ENCODE data around the gene EYA2. TPM values are rescaled to one million over a fixed set of nuclear protein-coding genes. Genes with fewer than 3 reads are reported as not detected.

EYA2 gene
- polyA plus RNA-seq, 2 donors = 21.5 to 23.6 TPM

DNA sequence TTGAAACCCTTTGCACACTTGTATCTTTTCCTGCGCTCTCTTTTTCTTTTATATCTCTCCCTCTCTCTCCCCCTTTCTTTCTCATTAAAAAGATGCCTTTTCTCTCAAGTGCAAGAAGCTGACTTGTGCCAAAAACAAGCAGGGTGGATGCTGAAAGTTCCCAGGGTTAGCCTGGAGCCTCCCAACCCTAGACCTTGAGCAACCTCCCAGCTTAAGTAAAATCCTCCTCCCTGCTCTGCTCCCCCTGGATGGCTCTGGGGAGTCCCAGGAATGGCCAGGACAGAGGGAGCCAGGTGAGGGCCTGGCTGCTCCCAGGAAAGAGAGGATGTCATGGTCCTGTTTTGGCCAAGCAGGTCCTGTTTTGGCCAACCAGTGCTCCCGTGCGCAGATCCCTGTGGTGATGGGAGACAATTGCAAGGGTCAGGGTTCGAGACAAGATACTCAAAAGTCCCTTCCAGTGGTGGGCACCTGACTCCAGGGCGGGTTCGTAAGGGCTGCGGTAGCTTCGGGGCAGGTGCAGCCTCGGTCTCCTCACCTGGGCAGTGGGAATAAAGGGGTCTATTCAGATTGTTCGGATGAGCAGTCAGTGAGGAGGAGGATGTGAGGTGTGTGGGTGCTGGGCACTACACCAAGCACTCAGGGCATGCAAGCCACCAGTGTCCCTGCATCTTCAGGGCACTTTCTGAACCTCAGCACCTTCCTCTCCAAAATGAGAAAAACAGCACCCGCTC lies 49.4 kb downstream of the EYA2 start:
- Histone ChIP-seq H3K27me3 (ENCODE audit: control insufficient read depth in 1 of 2, insufficient read depth in 2 of 2, low read length in 2 of 2) (no peaks in the 10 kb centered on the region), H3K4me1 (ENCODE audit: control insufficient read depth in 2 of 2, insufficient read depth in 2 of 2, low read length in 1 of 2) (peaks cover 0 to 4% of the 10 kb centered on the region in 2 donors)
- 87 to 89% methylated on average over 11 of the region's 11 CpGs for WGBS, 2 donors

DNA sequence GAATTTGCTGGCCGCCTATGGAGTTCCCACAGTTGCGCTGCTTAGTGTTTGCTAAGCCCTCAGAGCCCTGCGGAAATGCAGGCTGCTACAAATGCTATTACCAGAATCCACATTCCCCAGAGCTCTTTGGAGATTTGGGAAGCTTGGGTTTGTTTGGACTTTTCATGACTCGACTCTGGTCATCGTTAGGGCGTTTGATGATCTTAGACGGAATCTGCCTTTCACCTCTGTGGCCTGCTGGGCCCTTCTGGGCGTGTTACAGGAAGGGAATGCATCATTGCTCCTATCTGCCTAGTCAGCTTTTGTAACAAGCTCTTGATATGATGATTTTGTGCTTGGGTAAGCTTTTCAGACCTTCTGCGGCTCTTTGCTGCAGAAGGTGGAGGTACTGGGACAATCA lies 50.8 kb downstream of the EYA2 start:
- Histone ChIP-seq H3K4me3 (ENCODE audit: low read depth in 1 of 2, low read length in 2 of 2) (no peak overlapping the region), H3K9me3 (ENCODE audit: control insufficient read depth in 2 of 2, insufficient read depth in 1 of 2, low read depth in 1 of 2, low read length in 1 of 2) (no peaks in the 10 kb centered on the region), H3K27me3 (ENCODE audit: control insufficient read depth in 1 of 2, insufficient read depth in 2 of 2, low read length in 2 of 2) (no peaks in the 10 kb centered on the region), H3K27ac (ENCODE audit: low read depth in 2 of 2, low read length in 1 of 2) (peak overlapping the region; percentile 64 to 82), H3K36me3 (ENCODE audit: control insufficient read depth in 2 of 2, insufficient read depth in 2 of 2, low read length in 1 of 2) (no peaks in the 10 kb centered on the region), H3K4me1 (ENCODE audit: control insufficient read depth in 2 of 2, insufficient read depth in 2 of 2, low read length in 1 of 2) (peaks cover 0 to 10% of the 10 kb centered on the region in 2 donors)
- 57 to 66% methylated on average over 9 of the region's 9 CpGs for WGBS, 2 donors

More for the DNA sequence above, 49.4 kb downstream of the EYA2 start:
- H3K4me3 ChIP-seq (ENCODE audit: low read depth in 1 of 2, low read length in 2 of 2) = no peak overlapping the region
- H3K9me3 ChIP-seq (ENCODE audit: control insufficient read depth in 2 of 2, insufficient read depth in 1 of 2, low read depth in 1 of 2, low read length in 1 of 2) = no peaks in the 10 kb centered on the region
- H3K27ac ChIP-seq (ENCODE audit: low read depth in 2 of 2, low read length in 1 of 2) = no peak overlapping the region
- H3K36me3 ChIP-seq (ENCODE audit: control insufficient read depth in 2 of 2, insufficient read depth in 2 of 2, low read length in 1 of 2) = no peaks in the 10 kb centered on the region

DNA sequence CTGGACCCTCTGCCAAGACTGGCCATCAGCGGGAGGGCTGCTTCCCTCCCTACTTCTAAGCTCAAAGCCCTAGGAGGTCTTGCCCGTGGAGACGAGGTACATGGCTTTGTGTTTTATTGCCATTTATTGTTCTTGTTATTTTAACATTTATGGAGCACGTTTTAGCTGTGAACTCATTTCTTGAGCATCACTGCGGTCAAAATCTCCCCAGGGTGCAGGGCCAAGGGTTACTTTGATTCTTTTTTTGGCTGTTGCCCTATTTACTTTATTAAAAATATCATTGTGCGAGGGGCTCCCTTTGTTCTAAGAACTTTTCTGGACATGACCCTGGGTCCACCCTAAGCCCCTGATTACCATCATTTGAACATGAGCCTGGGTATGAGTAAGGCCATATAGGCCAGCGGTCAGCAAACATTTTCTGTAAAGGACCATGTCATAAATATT lies 51.6 kb downstream of the EYA2 start:
- H3K9me3 ChIP-seq (ENCODE audit: control insufficient read depth in 2 of 2, insufficient read depth in 1 of 2, low read depth in 1 of 2, low read length in 1 of 2) = no peaks in the 10 kb centered on the region
- no peaks in the 10 kb centered on the region for H3K36me3 ChIP-seq (ENCODE audit: control insufficient read depth in 2 of 2, insufficient read depth in 2 of 2, low read length in 1 of 2)
- WGBS, 2 donors = 77 to 79% methylated on average over 7 of the region's 7 CpGs
- H3K27ac ChIP-seq (ENCODE audit: low read depth in 2 of 2, low read length in 1 of 2) = peak overlapping the region; percentile 64 to 82
- peaks cover 0 to 15% of the 10 kb centered on the region in 2 donors for H3K4me1 ChIP-seq (ENCODE audit: control insufficient read depth in 2 of 2, insufficient read depth in 2 of 2, low read length in 1 of 2)
- H3K27me3 ChIP-seq (ENCODE audit: control insufficient read depth in 1 of 2, insufficient read depth in 2 of 2, low read length in 2 of 2) = no peaks in the 10 kb centered on the region
- no peak overlapping the region for H3K4me3 ChIP-seq (ENCODE audit: low read depth in 1 of 2, low read length in 2 of 2)

DNA sequence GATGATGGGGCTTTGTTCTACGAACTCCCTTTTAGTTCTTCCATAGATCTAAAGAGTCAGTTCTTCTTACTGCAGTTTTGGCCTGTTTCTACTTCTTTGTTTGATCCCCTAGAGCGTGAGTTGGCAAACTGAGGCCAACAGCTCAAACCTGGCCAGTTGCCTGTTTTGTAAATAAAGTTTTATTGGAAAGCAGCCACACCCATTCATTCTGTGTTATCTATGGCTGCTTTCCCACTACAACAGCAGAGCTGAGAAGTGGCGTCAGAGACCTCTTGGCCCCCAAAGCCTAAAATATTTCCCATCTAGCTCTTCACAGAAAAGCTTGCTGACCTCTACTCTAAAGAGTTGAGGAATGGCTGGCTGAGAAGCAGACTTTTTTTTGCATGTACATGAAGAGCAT lies 52.2 kb downstream of the EYA2 start:
- 50 to 57% methylated on average over 3 of the region's 3 CpGs for WGBS, 2 donors
- Histone ChIP-seq H3K27me3 (ENCODE audit: control insufficient read depth in 1 of 2, insufficient read depth in 2 of 2, low read length in 2 of 2) (no peaks in the 10 kb centered on the region), H3K27ac (ENCODE audit: low read depth in 2 of 2, low read length in 1 of 2) (no peak overlapping the region), H3K4me3 (ENCODE audit: low read depth in 1 of 2, low read length in 2 of 2) (no peak overlapping the region), H3K4me1 (ENCODE audit: control insufficient read depth in 2 of 2, insufficient read depth in 2 of 2, low read length in 1 of 2) (peaks cover 0 to 15% of the 10 kb centered on the region in 2 donors), H3K36me3 (ENCODE audit: control insufficient read depth in 2 of 2, insufficient read depth in 2 of 2, low read length in 1 of 2) (no peaks in the 10 kb centered on the region), H3K9me3 (ENCODE audit: control insufficient read depth in 2 of 2, insufficient read depth in 1 of 2, low read depth in 1 of 2, low read length in 1 of 2) (no peaks in the 10 kb centered on the region)

DNA sequence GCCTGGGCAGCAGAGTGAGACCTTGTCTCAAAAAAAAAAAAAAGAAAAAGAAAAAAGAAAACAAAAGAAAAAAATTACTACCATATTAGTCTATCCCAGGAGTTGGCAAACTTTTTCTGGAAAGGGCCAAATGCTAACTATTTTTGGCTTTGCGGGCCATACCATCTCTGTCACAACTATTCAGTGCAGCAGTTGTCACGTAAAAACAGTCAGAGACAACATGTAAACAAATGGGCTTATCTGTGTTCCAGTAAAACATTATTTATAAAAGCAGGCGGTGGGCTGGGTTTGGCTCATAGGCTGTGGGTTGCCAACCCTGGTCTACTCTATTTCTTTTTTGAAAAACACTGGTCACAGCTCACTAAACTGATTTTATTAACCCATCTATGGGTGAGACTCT lies 53.4 kb downstream of the EYA2 start:
- no peaks in the 10 kb centered on the region for H3K36me3 ChIP-seq (ENCODE audit: control insufficient read depth in 2 of 2, insufficient read depth in 2 of 2, low read length in 1 of 2)
- H3K27me3 ChIP-seq (ENCODE audit: control insufficient read depth in 1 of 2, insufficient read depth in 2 of 2, low read length in 2 of 2) = no peaks in the 10 kb centered on the region
- H3K4me3 ChIP-seq (ENCODE audit: low read depth in 1 of 2, low read length in 2 of 2) = no peak overlapping the region
- no peaks in the 10 kb centered on the region for H3K9me3 ChIP-seq (ENCODE audit: control insufficient read depth in 2 of 2, insufficient read depth in 1 of 2, low read depth in 1 of 2, low read length in 1 of 2)
- 70 to 73% methylated on average over 3 of the region's 3 CpGs for WGBS, 2 donors
- H3K4me1 ChIP-seq (ENCODE audit: control insufficient read depth in 2 of 2, insufficient read depth in 2 of 2, low read length in 1 of 2) = peaks cover 0 to 17% of the 10 kb centered on the region in 2 donors
- H3K27ac ChIP-seq (ENCODE audit: low read depth in 2 of 2, low read length in 1 of 2) = no peak overlapping the region

DNA sequence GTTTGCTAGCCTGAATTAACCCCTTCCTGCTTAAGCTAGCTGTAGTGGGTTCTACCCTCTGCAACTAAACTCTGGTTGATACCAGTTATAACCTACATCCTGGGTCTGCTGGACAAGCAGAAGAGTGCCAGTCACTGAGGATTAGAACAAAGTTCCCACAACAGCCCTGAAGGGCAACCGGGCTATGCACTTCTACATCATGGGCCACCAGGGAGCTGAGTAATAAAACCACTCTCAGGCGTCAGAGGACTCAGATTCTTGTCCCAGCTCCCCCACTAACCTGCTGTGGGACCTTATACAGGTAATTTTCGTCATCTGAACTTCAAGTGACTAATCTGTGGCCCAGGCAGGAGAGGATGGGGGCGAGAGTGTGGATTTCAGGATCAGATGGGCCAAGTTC lies 56.8 kb downstream of the EYA2 start:
- H3K27ac ChIP-seq (ENCODE audit: low read depth in 2 of 2, low read length in 1 of 2) = no peak overlapping the region
- no peaks in the 10 kb centered on the region for H3K27me3 ChIP-seq (ENCODE audit: control insufficient read depth in 1 of 2, insufficient read depth in 2 of 2, low read length in 2 of 2)
- H3K9me3 ChIP-seq (ENCODE audit: control insufficient read depth in 2 of 2, insufficient read depth in 1 of 2, low read depth in 1 of 2, low read length in 1 of 2) = peaks cover 2% of the 10 kb centered on the region in 2 donors
- 40 to 42% methylated on average over 4 of the region's 4 CpGs for WGBS, 2 donors
- H3K4me1 ChIP-seq (ENCODE audit: control insufficient read depth in 2 of 2, insufficient read depth in 2 of 2, low read length in 1 of 2) = peaks cover 0 to 13% of the 10 kb centered on the region in 2 donors
- H3K4me3 ChIP-seq (ENCODE audit: low read depth in 1 of 2, low read length in 2 of 2) = no peak overlapping the region
- no peaks in the 10 kb centered on the region for H3K36me3 ChIP-seq (ENCODE audit: control insufficient read depth in 2 of 2, insufficient read depth in 2 of 2, low read length in 1 of 2)

DNA sequence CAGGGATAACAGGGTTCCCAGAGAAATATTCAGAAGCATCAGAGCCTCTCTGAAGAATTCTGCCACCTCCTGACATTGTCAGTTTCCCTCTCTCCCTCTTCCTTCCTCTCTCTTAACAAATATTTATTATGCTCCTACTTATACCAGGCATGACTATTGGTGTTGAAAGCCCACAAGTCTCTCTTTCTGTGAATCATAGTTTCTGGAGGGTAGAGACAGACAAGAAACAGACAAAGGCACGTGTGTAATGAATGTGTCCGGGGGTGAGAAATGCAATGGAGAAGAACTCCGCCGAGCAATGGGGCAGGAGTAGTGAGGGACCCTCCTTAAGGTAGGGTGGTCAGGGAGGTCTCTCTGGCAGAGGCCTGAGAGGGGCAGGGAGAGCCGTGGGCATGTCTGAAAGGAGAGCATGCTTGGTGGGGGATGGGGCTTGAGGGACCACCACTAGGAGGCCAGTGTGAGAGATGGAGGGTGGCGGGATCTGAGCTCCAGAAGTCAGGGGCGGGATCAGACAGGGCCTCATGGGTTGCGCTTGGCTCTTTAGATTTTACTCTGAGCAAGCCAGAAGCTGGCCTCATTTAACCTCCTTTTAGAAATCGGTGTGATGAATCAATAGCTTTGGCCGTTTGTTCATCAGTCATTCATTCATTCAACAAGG lies 57.3 kb downstream of the EYA2 start:
- WGBS, 2 donors = 72 to 75% methylated on average over 10 of the region's 10 CpGs
- Histone ChIP-seq H3K36me3 (ENCODE audit: control insufficient read depth in 2 of 2, insufficient read depth in 2 of 2, low read length in 1 of 2) (no peaks in the 10 kb centered on the region), H3K9me3 (ENCODE audit: control insufficient read depth in 2 of 2, insufficient read depth in 1 of 2, low read depth in 1 of 2, low read length in 1 of 2) (peaks cover 2 to 4% of the 10 kb centered on the region in 2 donors), H3K4me1 (ENCODE audit: control insufficient read depth in 2 of 2, insufficient read depth in 2 of 2, low read length in 1 of 2) (peaks cover 0 to 13% of the 10 kb centered on the region in 2 donors), H3K27ac (ENCODE audit: low read depth in 2 of 2, low read length in 1 of 2) (no peak overlapping the region), H3K27me3 (ENCODE audit: control insufficient read depth in 1 of 2, insufficient read depth in 2 of 2, low read length in 2 of 2) (no peaks in the 10 kb centered on the region), H3K4me3 (ENCODE audit: low read depth in 1 of 2, low read length in 2 of 2) (no peak overlapping the region)

DNA sequence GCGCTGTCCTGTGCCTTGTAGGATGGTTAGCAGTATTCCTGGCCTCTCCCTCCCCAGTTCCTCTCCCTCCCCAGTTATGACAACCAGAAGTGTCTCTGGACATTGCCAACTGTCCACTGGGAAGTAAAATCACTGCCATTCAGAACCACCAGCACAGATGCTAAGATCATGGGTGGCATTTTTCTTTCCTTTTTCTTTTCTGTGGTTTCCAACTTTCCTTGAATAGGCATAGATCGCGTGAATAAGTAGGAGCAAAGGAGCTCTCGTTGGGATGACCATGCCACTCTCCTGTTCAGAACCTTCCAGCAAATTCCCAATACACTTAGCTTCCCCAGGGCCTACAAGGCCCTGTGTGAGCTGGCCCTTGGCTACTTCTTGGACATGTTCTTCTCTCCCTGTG lies 59.0 kb downstream of the EYA2 start:
- peaks cover 0 to 14% of the 10 kb centered on the region in 2 donors for H3K4me1 ChIP-seq (ENCODE audit: control insufficient read depth in 2 of 2, insufficient read depth in 2 of 2, low read length in 1 of 2)
- peaks cover 2 to 4% of the 10 kb centered on the region in 2 donors for H3K9me3 ChIP-seq (ENCODE audit: control insufficient read depth in 2 of 2, insufficient read depth in 1 of 2, low read depth in 1 of 2, low read length in 1 of 2)
- 90 to 96% methylated on average over 4 of the region's 4 CpGs for WGBS, 2 donors
- H3K36me3 ChIP-seq (ENCODE audit: control insufficient read depth in 2 of 2, insufficient read depth in 2 of 2, low read length in 1 of 2) = no peaks in the 10 kb centered on the region
- H3K27ac ChIP-seq (ENCODE audit: low read depth in 2 of 2, low read length in 1 of 2) = no peak overlapping the region
- H3K27me3 ChIP-seq (ENCODE audit: control insufficient read depth in 1 of 2, insufficient read depth in 2 of 2, low read length in 2 of 2) = no peaks in the 10 kb centered on the region
- no peak overlapping the region for H3K4me3 ChIP-seq (ENCODE audit: low read depth in 1 of 2, low read length in 2 of 2)

DNA sequence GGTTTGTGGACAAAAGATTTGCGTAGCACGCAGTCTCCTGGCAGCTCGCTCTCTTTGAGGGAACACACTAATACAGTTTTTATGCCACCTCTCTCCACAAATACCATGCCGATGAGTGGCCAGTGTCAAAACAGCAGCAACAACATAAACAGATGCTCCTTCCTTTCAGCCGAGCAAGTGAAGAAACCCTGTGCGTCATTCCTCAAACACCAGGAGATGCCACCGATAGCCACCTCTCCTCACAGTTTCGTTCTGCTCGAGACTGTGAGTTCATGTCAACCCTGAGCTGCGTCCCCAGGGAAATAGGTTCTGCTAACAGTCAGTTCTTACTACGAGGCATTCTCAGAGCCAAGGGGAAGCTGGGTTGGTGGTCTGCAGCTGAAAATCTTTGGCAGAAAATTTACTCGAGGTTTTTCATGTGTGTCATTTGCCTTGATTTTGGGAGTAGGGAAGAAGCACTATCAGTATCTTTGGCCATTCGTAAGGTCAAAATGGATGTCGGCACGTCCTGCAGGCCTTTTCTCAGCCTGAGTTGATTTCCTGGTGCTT lies 59.9 kb downstream of the EYA2 start:
- peaks cover 0 to 15% of the 10 kb centered on the region in 2 donors for H3K4me1 ChIP-seq (ENCODE audit: control insufficient read depth in 2 of 2, insufficient read depth in 2 of 2, low read length in 1 of 2)
- WGBS, 2 donors = 76% methylated on average over 15 of the region's 15 CpGs
- H3K4me3 ChIP-seq (ENCODE audit: low read depth in 1 of 2, low read length in 2 of 2) = no peak overlapping the region
- no peaks in the 10 kb centered on the region for H3K27me3 ChIP-seq (ENCODE audit: control insufficient read depth in 1 of 2, insufficient read depth in 2 of 2, low read length in 2 of 2)
- no peaks in the 10 kb centered on the region for H3K36me3 ChIP-seq (ENCODE audit: control insufficient read depth in 2 of 2, insufficient read depth in 2 of 2, low read length in 1 of 2)
- peaks cover 2 to 4% of the 10 kb centered on the region in 2 donors for H3K9me3 ChIP-seq (ENCODE audit: control insufficient read depth in 2 of 2, insufficient read depth in 1 of 2, low read depth in 1 of 2, low read length in 1 of 2)
- H3K27ac ChIP-seq (ENCODE audit: low read depth in 2 of 2, low read length in 1 of 2) = no peak overlapping the region

Measured in esophagus (tissue), 2 donors.